Upper lobe of left lung (tissue), 6 donors: Measurements from ENCODE around the gene PLEKHA8. TPM values are rescaled to one million over a fixed set of nuclear protein-coding genes. Genes with fewer than 3 reads are reported as not detected.

ENCODE experiments used
- ATAC-seq, 2 donors: fragments of 200-7000 bp; cut with Tn5 transposase; one replicate each; pipeline ENCODE4 v1.9.1; 2022; ENCODE audit warnings: mild to moderate bottlenecking in 2 of 2, moderate library complexity in 2 of 2; ENCODE audit not compliant: low FRiP score in 2 of 2
- DNase-seq, 2 donors: peaks; one replicate each; pipeline ENCODE4 v3.0.0-alpha.2; 2019 to 2020
- H3K27ac ChIP-seq, 4 donors: fragments of 200-600 bp; sonication (generic); one replicate each; pipeline ENCODE4 v1.5.1; 2016 to 2019
- H3K27me3 ChIP-seq, 4 donors: fragments of 200-600 bp; sonication (generic); one replicate each; pipeline ENCODE4 v1.5.1; 2017 to 2019
- H3K36me3 ChIP-seq, 4 donors: fragments of 200-600 bp; sonication (generic); one replicate each; pipeline ENCODE4 v1.5.1; 2016 to 2019
- H3K4me1 ChIP-seq, 4 donors: fragments of 200-600 bp; sonication (generic); one replicate each; pipeline ENCODE4 v1.5.1; 2018 to 2019
- H3K4me3 ChIP-seq, 4 donors: fragments of 200-600 bp; sonication (generic); one replicate each; pipeline ENCODE4 v1.5.1; 2017 to 2019; ENCODE audit warnings: mild to moderate bottlenecking in 2 of 4, moderate library complexity in 1 of 4
- H3K9me3 ChIP-seq, 4 donors: fragments of 200-600 bp; sonication (generic); one replicate each; pipeline ENCODE4 v1.5.1; 2018 to 2019
- EP300 ChIP-seq, 4 donors: sonication (generic); formaldehyde crosslinking; IDR thresholded peaks; one replicate each; pipeline ENCODE4 v1.5.1; 2017; ENCODE audit warnings: antibody characterized with exemption in 4 of 4, control low read depth in 2 of 4
- POLR2A ChIP-seq, 4 donors: fragments of 450-650 bp; IDR thresholded peaks; one replicate each; pipeline ENCODE4 v1.5.1; 2016 to 2017; ENCODE audit warnings: antibody characterized with exemption in 4 of 4, mild to moderate bottlenecking in 2 of 4
- POLR2AphosphoS5 ChIP-seq, 2 donors: sonication (generic); formaldehyde crosslinking; IDR thresholded peaks; one replicate each; pipeline ENCODE4 v1.5.1; 2017; ENCODE audit warnings: antibody characterized with exemption in 2 of 2
- WGBS, 2 donors: methylation state at CpG; one replicate each; pipeline ENCODE4 v1.1.5; 2017 to 2018; 5-methylcytosine and 5-hydroxymethylcytosine counted together
- total RNA-seq, 6 donors: library from RNA; depleted of rRNA in 4 of 6; stranded (reverse); fragments of >200 nt in 4 of 6; gene quantifications; one replicate each; pipeline versions ENCODE4 v1.1.0 to v1.2.1, GENCODE V29; 2016 to 2021
- TF ChIP-seq, protein P1 (sequence below), 6 experiments: fragments of 450-650 bp in 4 of 6; fragments of 200-600 bp in 2 of 6; sonication (generic) in 2 of 6; IDR thresholded peaks; one replicate each; pipeline ENCODE4 v1.5.1; 2016 to 2019; ENCODE audit warnings: antibody characterized with exemption in 6 of 6
- donor health status: DM: no; HTN: no; CAD: no; lungs with moderate emphysema.
- donor health status: DM: no; HTN: yes; CAD: no; lungs with severe emphysema.

The PLEKHA8 gene
- total RNA-seq, 6 donors from 2014 or later, result 5.8 to 22.0 (median 10.8) TPM

GRCh38 chr7:30164567-30164966 lies 136.4 kb downstream of the PLEKHA8 start:
- H3K4me3 ChIP-seq, result no peak overlapping the region
- peaks cover 32 to 53% (median 39%) of the 10 kb centered on the region in 4 donors for H3K4me1 ChIP-seq
- WGBS, 2 donors, result 73 to 74% methylated on average over 6 of the region's 6 CpGs
- peak in 1 of 2 donors; percentile 66 for ATAC-seq
- TF ChIP-seq POLR2A (IDR thresholded peaks at IDR 0.05), result no peak
- TF ChIP-seq, protein P1, sequence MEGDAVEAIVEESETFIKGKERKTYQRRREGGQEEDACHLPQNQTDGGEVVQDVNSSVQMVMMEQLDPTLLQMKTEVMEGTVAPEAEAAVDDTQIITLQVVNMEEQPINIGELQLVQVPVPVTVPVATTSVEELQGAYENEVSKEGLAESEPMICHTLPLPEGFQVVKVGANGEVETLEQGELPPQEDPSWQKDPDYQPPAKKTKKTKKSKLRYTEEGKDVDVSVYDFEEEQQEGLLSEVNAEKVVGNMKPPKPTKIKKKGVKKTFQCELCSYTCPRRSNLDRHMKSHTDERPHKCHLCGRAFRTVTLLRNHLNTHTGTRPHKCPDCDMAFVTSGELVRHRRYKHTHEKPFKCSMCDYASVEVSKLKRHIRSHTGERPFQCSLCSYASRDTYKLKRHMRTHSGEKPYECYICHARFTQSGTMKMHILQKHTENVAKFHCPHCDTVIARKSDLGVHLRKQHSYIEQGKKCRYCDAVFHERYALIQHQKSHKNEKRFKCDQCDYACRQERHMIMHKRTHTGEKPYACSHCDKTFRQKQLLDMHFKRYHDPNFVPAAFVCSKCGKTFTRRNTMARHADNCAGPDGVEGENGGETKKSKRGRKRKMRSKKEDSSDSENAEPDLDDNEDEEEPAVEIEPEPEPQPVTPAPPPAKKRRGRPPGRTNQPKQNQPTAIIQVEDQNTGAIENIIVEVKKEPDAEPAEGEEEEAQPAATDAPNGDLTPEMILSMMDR (IDR thresholded peaks at IDR 0.05), result peak in 5 of 6 experiments; percentile 38 to 62 (median 47)
- no peak overlapping the region for H3K27ac ChIP-seq
- no peaks in the 10 kb centered on the region for H3K27me3 ChIP-seq
- peaks cover 0 to 5% (median 0%) of the 10 kb centered on the region in 4 donors for H3K36me3 ChIP-seq
- DNase-seq, result no peak
- no peaks in the 10 kb centered on the region for H3K9me3 ChIP-seq

- no peaks in the 10 kb centered on the region for H3K9me3 ChIP-seq
- 58 to 70% methylated on average over 3 of the region's 3 CpGs for WGBS, 2 donors
- H3K27ac ChIP-seq, result peak overlapping the region in 3 of 4 donors; percentile 36 to 50 (median 42)
- no peaks in the 10 kb centered on the region for H3K27me3 ChIP-seq
- TF ChIP-seq, protein P1 (IDR thresholded peaks at IDR 0.05), result no peak
- no peak for TF ChIP-seq EP300 (IDR thresholded peaks at IDR 0.05)
- no peak for TF ChIP-seq POLR2AphosphoS5 (IDR thresholded peaks at IDR 0.05)
- H3K36me3 ChIP-seq, result no peaks in the 10 kb centered on the region
- ATAC-seq (peak in 1 of 2 donors; percentile 50), DNase-seq (no peak)
- H3K4me3 ChIP-seq, result no peak overlapping the region
- peaks cover 35 to 50% (median 37%) of the 10 kb centered on the region in 4 donors for H3K4me1 ChIP-seq
Measured at GRCh38 chr7:30165590-30165989, 137.4 kb downstream of the PLEKHA8 start.

- Histone ChIP-seq H3K4me3 (no peak overlapping the region), H3K27me3 (no peaks in the 10 kb centered on the region), H3K36me3 (no peaks in the 10 kb centered on the region), H3K4me1 (peaks cover 37 to 52% (median 39%) of the 10 kb centered on the region in 4 donors), H3K27ac (peak overlapping the region in 3 of 4 donors; percentile 15 to 42 (median 36)), H3K9me3 (no peaks in the 10 kb centered on the region)
- peak in 1 of 2 donors; percentile 71 for ATAC-seq
- DNase-seq, result peak in 1 of 2 donors; percentile 54
- WGBS, 2 donors, result 67 to 68% methylated on average over 12 of the region's 12 CpGs
- TF ChIP-seq, protein P1 (IDR thresholded peaks at IDR 0.05), result no peak
- TF ChIP-seq POLR2A (IDR thresholded peaks at IDR 0.05) (no peak), EP300 (IDR thresholded peaks at IDR 0.05) (no peak), POLR2AphosphoS5 (IDR thresholded peaks at IDR 0.05) (no peak)
Measured at GRCh38 chr7:30166155-30166840, 138.1 kb downstream of the PLEKHA8 start.

GRCh38 chr7:30166841-30167235 lies 138.6 kb downstream of the PLEKHA8 start:
- DNase-seq, result no peak
- WGBS, 2 donors, result 79 to 82% methylated on average over 5 of the region's 5 CpGs
- no peak for ATAC-seq
- H3K36me3 ChIP-seq, result no peaks in the 10 kb centered on the region
- no peak overlapping the region for H3K4me3 ChIP-seq
- H3K27ac ChIP-seq, result peak overlapping the region in 1 of 4 donors; percentile 12
- TF ChIP-seq POLR2A (IDR thresholded peaks at IDR 0.05), result no peak
- TF ChIP-seq POLR2AphosphoS5 (IDR thresholded peaks at IDR 0.05), result no peak
- no peak for TF ChIP-seq EP300 (IDR thresholded peaks at IDR 0.05)
- TF ChIP-seq, protein P1 (IDR thresholded peaks at IDR 0.05), result no peak
- H3K27me3 ChIP-seq, result no peaks in the 10 kb centered on the region
- no peaks in the 10 kb centered on the region for H3K9me3 ChIP-seq
- H3K4me1 ChIP-seq, result peaks cover 37 to 58% (median 39%) of the 10 kb centered on the region in 4 donors

DNA sequence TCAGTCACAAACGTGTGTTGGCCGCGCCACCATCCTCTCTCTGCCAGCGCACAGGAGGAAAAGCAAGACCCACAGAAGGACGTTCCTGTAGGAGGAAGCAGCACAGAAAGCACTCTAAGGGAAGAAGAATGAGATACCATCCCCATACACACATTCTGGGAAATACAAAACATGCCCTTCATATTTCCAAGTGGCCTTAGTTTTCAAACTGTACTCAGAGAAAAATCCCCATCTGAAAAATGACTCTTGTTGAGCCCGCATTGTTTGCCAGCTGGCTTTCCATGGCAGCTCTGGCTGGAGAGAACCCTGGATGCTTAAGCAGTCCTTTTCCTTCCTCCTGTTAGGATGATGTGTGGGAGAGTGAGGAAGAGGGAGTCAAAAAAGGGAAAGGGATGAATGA lies 139.7 kb downstream of the PLEKHA8 start:
- Histone ChIP-seq H3K36me3 (no peaks in the 10 kb centered on the region), H3K27me3 (no peaks in the 10 kb centered on the region), H3K4me3 (no peak overlapping the region), H3K4me1 (peaks cover 33 to 59% (median 45%) of the 10 kb centered on the region in 4 donors), H3K27ac (no peak overlapping the region), H3K9me3 (no peaks in the 10 kb centered on the region)
- WGBS, 2 donors, result 86 to 92% methylated on average over 6 of the region's 6 CpGs
- DNase-seq (no peak), ATAC-seq (no peak)
- TF ChIP-seq, protein P1 (IDR thresholded peaks at IDR 0.05), result no peak
- TF ChIP-seq POLR2A (IDR thresholded peaks at IDR 0.05) (no peak), POLR2AphosphoS5 (IDR thresholded peaks at IDR 0.05) (no peak)
